ENCODE measurements around the gene ZFAND6. TPM values are rescaled to one million over a fixed set of nuclear protein-coding genes. Genes with fewer than 3 reads are reported as not detected.
A peak's percentile ranks its signal among the peaks of the same experiment; 100 is the strongest.

Gene ZFAND6
- total RNA-seq, 2 donors from 2014 or later, result 85.1 to 146 TPM

DNA sequence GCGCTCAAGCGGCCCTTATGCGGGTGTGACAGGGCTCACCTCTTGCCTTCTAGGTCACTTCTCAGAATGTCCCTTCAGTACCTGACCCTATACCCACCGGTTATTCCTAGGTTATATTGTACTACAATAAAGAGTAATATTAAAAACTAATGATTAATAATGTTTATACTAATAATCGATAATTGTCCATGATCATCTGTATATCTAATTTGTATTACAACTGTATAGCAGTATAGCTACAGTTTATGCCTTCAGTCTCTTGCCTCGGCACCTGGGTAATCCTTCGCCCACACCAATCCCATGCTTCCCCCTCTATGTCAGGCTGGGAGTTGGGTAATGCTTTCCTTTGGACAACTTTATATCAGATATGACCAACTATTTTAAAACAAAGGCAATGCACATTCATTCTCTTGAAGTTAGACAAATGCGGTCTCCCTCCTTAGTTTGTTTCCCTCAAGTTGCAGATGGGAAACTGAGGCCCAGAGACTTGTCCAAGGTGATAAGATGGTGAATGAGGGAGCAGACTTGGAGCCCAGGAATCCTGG is 96.8 kb downstream of the ZFAND6 start:
- H3K27ac ChIP-seq, result no peak overlapping the region
- H3K9me3 ChIP-seq, result no peaks in the 10 kb centered on the region
- DNase-seq (ENCODE audit: low spot score), result no peak
- no peaks in the 10 kb centered on the region for H3K36me3 ChIP-seq
- TF ChIP-seq, protein P1, sequence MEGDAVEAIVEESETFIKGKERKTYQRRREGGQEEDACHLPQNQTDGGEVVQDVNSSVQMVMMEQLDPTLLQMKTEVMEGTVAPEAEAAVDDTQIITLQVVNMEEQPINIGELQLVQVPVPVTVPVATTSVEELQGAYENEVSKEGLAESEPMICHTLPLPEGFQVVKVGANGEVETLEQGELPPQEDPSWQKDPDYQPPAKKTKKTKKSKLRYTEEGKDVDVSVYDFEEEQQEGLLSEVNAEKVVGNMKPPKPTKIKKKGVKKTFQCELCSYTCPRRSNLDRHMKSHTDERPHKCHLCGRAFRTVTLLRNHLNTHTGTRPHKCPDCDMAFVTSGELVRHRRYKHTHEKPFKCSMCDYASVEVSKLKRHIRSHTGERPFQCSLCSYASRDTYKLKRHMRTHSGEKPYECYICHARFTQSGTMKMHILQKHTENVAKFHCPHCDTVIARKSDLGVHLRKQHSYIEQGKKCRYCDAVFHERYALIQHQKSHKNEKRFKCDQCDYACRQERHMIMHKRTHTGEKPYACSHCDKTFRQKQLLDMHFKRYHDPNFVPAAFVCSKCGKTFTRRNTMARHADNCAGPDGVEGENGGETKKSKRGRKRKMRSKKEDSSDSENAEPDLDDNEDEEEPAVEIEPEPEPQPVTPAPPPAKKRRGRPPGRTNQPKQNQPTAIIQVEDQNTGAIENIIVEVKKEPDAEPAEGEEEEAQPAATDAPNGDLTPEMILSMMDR (IDR thresholded peaks at IDR 0.05), result no peak
- H3K4me1 ChIP-seq, result peaks cover 0 to 28% of the 10 kb centered on the region in 2 donors
- no peak overlapping the region for H3K4me3 ChIP-seq
- H3K27me3 ChIP-seq, result no peaks in the 10 kb centered on the region

DNA sequence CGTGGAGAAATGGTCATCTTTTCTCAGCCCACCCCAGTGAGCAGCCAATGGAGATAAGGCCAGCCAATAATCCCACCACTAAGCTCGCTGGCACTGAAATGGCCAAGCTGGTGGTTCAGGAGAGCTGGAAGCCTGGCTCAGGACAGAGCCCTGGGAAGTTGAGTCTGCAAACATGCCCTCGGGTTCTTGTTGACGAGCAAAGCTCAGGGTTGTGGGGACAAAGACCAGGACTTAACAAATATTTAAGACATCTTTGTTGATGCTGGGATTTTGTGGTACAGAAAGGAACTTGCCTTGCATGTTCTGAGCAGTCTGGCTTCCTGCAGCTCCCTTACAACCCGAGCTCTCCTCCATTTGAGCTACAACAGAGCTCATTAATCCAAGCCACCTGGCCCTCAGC is 97.7 kb downstream of the ZFAND6 start:
- DNase-seq (ENCODE audit: low spot score), result no peak
- Histone ChIP-seq H3K36me3 (no peaks in the 10 kb centered on the region), H3K27me3 (no peaks in the 10 kb centered on the region), H3K4me3 (no peak overlapping the region), H3K27ac (no peak overlapping the region), H3K9me3 (no peaks in the 10 kb centered on the region), H3K4me1 (peaks cover 0 to 28% of the 10 kb centered on the region in 2 donors)
- TF ChIP-seq, protein P1 (IDR thresholded peaks at IDR 0.05), result no peak

DNA sequence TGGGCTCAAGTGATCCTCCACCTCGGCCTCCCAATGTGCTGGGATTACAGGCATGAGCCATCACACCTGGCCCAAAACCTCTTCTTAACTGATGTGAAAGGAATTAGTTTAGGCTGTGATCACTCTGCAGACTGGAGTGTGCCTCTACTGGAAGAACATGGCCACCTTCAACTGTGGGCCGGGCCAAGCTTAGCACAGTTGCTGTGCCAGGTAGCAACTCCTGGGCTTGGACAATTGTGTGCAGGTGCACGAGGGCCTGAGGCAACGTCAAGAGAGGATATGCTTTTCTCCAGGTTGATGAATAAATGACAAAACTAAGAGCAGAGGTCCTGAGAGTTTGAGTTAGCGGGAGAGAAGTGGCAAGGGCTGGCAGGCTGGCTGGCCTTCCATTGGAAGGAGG is 99.8 kb downstream of the ZFAND6 start:
- Histone ChIP-seq H3K27me3 (no peaks in the 10 kb centered on the region), H3K36me3 (no peaks in the 10 kb centered on the region), H3K4me1 (peaks cover 0 to 12% of the 10 kb centered on the region in 2 donors), H3K27ac (no peak overlapping the region), H3K9me3 (no peaks in the 10 kb centered on the region), H3K4me3 (no peak overlapping the region)
- TF ChIP-seq, protein P1 (IDR thresholded peaks at IDR 0.05), result no peak
- no peak for DNase-seq (ENCODE audit: low spot score)

DNA sequence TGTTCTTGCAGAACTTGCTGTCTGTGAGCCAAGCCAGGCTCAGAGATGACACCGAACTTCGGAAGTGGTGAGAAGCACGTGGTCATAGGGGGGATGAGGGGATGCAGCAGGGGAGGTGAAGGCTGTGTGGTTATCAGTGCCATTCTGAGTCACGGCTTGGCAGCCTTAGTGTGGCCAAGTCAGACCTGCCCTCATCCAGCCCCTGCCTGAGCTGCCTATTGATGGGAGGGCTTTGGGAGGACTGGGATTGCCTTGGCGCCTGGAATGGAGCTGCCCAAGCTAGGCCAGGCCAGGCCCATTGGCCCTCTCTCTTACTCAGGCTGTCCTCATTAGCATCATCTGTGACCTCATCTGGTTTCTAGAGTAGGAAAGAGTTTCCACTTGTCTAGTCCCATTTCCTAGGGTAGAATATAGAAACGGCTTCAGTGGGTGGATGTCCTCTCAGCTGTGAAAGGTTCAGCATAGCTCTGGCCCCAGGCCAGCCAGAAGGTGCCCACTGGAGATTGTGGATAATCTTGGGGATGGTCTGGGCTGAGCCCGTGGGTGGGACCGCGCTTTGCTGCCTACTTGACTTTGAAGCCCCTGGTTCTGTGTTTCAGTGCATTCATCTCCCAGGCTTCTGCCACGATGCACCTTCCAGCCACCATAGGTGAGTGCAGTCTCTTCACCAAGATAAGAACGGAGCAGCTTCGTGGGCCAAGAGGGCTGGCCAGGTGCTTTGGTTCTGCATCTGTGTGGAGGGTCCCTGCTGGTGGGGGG is 100.5 kb downstream of the ZFAND6 start:
- DNase-seq (ENCODE audit: low spot score), result no peak
- H3K4me1 ChIP-seq, result peaks cover 0 to 10% of the 10 kb centered on the region in 2 donors
- no peaks in the 10 kb centered on the region for H3K9me3 ChIP-seq
- H3K27me3 ChIP-seq, result no peaks in the 10 kb centered on the region
- no peak overlapping the region for H3K4me3 ChIP-seq
- H3K36me3 ChIP-seq, result no peaks in the 10 kb centered on the region
- TF ChIP-seq, protein P1 (IDR thresholded peaks at IDR 0.05), result no peak
- no peak overlapping the region for H3K27ac ChIP-seq

DNA sequence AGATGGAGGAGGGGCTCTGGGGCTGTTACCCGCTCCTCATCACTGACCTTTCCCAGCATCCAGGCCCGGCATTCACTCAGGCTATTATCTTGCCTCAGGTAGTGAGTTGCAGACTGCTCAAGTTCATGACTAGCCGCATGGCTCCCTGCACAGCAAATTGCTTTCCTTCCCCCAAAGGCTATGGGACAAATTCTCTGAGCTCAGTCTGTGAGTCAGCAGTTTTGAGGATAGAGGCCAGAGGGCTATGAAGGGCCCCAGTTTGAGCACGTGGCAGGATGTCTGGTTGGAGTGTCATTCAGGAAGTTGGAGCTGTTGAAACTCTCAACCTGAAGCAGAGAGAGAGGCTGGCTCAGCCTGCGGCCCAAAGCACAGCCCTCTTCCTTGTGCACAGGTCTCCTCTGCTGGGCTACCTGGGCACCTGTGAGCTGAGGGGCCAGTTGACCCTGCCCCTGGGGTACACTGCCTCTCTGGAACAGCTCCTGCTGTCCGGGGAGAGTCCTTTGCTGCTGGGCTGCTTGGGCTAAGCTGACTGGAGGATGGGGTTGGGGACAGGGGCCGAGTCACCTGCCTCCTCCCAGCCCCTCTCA is 101.2 kb downstream of the ZFAND6 start:
- no peak overlapping the region for H3K4me3 ChIP-seq
- H3K27me3 ChIP-seq, result no peaks in the 10 kb centered on the region
- H3K4me1 ChIP-seq, result peaks cover 0 to 10% of the 10 kb centered on the region in 2 donors
- no peaks in the 10 kb centered on the region for H3K36me3 ChIP-seq
- TF ChIP-seq, protein P1 (IDR thresholded peaks at IDR 0.05), result no peak
- H3K27ac ChIP-seq, result no peak overlapping the region
- DNase-seq (ENCODE audit: low spot score), result peak; percentile 68
- H3K9me3 ChIP-seq, result no peaks in the 10 kb centered on the region

Data from right atrium auricular region (tissue), 2 donors.